Fibroblast of villous mesenchyme (primary cell): ENCODE measurements around the gene SNPH. TPM values are rescaled to one million over a fixed set of nuclear protein-coding genes. Genes with fewer than 3 reads are reported as not detected.
"Not testable (repeated sequence)": the region's sequence is repeated elsewhere in the genome, so short reads cannot be mapped to it uniquely, and the experiment has no call there.

ENCODE experiments used
- DNase-seq: peaks from one replicate; pipeline ENCODE4 v3.0.0-alpha.2; 2010; ENCODE audit warnings: low read depth
- H3K4me3 ChIP-seq: 2 replicates; pipeline ENCODE4 v1.5.1; 2011; ENCODE audit warnings: low read depth, mild to moderate bottlenecking, low read length
- total RNA-seq: library from RNA; depleted of rRNA; stranded (reverse); fragments of >200 nt; gene quantifications from 2 replicates; pipeline ENCODE4 v1.2.3, GENCODE V29; 2012
- TF ChIP-seq, protein P1 (sequence below): IDR thresholded peaks from 2 replicates; pipeline ENCODE4 v1.5.1; 2012; ENCODE audit warnings: low read depth, mild to moderate bottlenecking, low read length; ENCODE audit not compliant: insufficient read depth

The SNPH gene
- total RNA-seq, 1 donor: 10.8 TPM

DNA sequence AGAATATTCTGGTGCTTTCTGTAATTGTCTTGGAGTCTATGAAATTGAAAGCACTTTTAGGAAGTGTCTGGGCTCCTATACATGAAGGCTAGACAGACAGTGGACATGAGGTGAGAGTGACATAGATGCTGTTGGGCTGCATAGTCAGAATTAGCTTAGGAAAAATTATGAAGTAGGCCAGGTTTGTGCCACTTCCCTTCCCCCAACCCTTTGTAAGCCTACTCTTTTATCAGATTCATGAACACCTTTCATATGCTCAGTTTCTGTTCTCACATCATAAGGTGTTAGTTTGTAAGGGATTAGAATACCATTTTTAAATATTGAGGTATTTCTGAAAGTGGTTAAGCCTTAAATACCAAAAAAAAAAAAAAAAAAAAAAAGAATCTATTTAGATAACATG, 18.4 kb upstream of the SNPH start:
- H3K4me3 ChIP-seq: no peak overlapping the region
- no peak for DNase-seq
- TF ChIP-seq, protein P1, sequence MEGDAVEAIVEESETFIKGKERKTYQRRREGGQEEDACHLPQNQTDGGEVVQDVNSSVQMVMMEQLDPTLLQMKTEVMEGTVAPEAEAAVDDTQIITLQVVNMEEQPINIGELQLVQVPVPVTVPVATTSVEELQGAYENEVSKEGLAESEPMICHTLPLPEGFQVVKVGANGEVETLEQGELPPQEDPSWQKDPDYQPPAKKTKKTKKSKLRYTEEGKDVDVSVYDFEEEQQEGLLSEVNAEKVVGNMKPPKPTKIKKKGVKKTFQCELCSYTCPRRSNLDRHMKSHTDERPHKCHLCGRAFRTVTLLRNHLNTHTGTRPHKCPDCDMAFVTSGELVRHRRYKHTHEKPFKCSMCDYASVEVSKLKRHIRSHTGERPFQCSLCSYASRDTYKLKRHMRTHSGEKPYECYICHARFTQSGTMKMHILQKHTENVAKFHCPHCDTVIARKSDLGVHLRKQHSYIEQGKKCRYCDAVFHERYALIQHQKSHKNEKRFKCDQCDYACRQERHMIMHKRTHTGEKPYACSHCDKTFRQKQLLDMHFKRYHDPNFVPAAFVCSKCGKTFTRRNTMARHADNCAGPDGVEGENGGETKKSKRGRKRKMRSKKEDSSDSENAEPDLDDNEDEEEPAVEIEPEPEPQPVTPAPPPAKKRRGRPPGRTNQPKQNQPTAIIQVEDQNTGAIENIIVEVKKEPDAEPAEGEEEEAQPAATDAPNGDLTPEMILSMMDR: no peak

DNA sequence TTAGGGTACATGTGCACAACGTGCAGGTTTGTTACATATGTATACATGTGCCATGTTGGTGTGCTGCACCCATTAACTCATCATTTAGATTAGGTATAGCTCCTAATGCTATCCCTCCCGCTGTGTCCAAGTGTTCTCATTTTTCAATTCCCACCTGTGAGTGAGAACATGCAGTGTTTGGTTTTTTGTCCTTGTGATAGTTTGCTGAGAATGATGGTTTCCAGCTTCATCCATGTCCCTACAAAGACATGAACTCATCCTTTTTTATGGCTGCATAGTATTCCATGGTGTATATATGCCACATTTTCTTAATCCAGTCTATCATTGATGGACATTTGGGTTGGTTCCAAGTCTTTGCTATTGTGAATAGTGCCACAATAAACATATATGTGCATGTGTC, 15.8 kb upstream of the SNPH start:
- DNase-seq, H3K4me3 ChIP-seq: not testable (repeated sequence)

DNA sequence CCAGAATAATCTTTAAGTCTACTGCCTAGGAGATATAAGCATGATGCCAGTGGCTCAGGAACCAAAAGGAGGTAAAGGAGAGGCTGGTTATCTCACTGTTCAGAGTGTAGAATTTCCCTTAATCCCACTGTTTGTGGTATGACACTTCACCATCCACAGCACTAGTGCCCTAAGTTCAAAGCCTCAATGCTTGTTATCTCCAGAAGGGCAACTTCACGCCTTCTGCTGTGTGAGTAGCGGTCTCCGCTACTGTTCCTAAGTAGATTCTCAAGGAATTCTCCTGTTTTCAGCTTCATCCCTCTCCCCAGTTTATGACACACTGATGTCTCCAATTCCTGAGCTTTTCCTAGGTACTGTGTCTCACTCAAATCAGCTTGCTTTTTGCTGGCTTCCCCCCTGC, 13.7 kb upstream of the SNPH start:
- H3K4me3 ChIP-seq: no peak overlapping the region
- TF ChIP-seq, protein P1: no peak
- DNase-seq: no peak

DNA sequence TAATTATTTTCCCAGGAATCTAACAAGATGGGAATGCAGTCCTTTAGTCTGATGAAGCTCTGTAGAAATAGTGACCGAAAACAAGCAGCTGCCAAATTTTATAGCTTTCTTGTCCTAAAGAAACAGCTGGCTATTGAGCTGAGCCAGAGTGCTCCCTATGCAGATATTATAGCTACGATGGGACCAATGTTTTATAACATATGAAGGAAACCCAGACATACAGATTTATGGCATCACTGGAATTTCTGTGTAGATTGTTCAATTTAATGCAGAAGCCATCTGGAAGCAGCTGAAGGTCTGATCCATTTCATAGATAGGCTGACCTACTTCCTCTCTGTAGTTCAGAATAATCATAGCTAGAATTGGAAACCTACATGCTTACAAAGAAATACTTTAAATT, 11.8 kb upstream of the SNPH start:
- H3K4me3 ChIP-seq: no peak overlapping the region
- TF ChIP-seq, protein P1: no peak
- DNase-seq: peak; percentile 14

DNA sequence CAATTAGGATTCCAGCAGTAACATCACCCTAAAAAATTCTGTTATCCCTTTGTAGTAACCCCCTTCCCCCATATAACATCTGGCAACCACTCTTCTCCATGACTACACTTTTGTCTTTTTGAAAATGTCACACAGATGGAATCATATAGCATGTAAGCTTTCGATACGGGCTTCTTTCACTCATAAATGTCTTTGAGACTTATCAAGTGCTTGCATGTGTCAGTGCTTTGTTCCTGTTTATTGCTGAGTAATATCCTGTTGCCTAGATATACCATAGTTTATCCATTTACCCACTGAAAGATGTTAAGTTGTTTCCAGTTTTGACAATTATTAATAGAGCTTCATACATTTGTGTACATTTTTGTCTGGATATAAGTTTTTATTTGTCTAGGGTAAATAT, 10.4 kb upstream of the SNPH start:
- no peak for DNase-seq
- TF ChIP-seq, protein P1: no peak
- no peak overlapping the region for H3K4me3 ChIP-seq

DNA sequence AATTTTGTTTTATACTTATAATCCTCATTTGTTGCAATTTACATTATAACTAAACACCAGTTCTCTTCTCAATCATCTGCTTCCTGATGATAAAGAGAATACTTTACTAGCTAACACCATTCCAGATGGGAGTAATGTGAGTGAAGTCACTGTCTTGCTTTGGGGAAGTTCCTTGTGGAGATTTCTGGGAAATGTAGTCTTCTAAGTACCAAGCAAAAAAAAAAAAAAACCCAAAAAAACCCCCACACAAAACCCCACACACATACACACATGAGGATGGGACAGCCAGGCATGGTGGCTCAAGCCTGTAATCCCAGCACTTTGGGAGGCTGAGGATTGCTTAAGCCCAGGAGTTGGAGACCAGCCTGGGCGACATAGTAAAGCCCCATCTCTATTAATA, 2.2 kb upstream of the SNPH start:
- H3K4me3 ChIP-seq: no peak overlapping the region
- peak; percentile 58 for DNase-seq
- TF ChIP-seq, protein P1: no peak

DNA sequence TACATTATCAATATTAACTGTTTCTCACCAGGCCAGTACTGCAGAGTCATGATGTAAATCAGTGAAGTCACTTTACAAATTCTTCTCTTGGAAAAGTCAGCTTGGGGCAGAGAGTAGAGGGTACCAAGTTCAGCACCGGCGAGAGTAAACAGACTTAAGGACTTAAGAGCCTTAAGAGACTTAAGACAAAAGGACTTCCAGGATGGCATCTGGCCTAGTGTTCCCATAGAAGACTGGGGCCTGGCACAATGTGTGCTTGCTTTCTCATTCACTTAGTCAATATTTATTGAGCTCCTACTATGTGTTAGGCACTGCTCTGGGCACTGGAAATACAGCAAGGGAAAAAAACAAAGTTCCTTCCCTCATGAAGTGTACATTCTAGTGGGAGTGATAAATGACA, 1.4 kb upstream of the SNPH start:
- TF ChIP-seq, protein P1: no peak
- no peak for DNase-seq

More for the DNA sequence above, 1.4 kb upstream of the SNPH start:
- no peak overlapping the region for H3K4me3 ChIP-seq
